PC-3 (cell line): Measurements from ENCODE around the gene SCUBE1. TPM values are rescaled to one million over a fixed set of nuclear protein-coding genes. Genes with fewer than 3 reads are reported as not detected.

ENCODE experiments used
- ATAC-seq: fragments of 200-7000 bp; cut with Tn5 transposase; 2 replicates; pipeline ENCODE4 v1.9.1; 2020; ENCODE audit warnings: mild to moderate bottlenecking, moderate library complexity
- BruUV-seq: library from RNA; stranded (reverse); fragments of 400-500 nt; replicated peaks from 2 replicates; lab custom pipeline; 2021; lab: Mats Ljungman, UMichigan
- CTCF ChIA-PET: fragments of 300-600 bp; sonication (Branson Sonifier 250); formaldehyde crosslinking; loops from one replicate; lab custom pipeline; 2022; ENCODE audit warnings: antibody characterized with exemption; lab: Charles Lee
- POLR2A ChIA-PET: fragments of 300-600 bp; sonication (Branson Sonifier 250); formaldehyde crosslinking; loops from one replicate; lab custom pipeline; 2022; ENCODE audit warnings: antibody characterized with exemption; ENCODE audit not compliant: unreplicated experiment; lab: Charles Lee
- DNase-seq: peaks from one replicate; pipeline ENCODE4 v3.0.0-alpha.2; 2015
- H2AFZ ChIP-seq: fragments of 300-600 bp; sonication (generic); 2 replicates; pipeline ENCODE4 v1.6.0; 2016; ENCODE audit warnings: antibody characterized with exemption, low read length
- H3F3A ChIP-seq: fragments of 300-600 bp; sonication (generic); one replicate; pipeline ENCODE4 v1.6.0; 2017; ENCODE audit warnings: antibody characterized with exemption, low read length, control low read depth, mild to moderate bottlenecking; ENCODE audit not compliant: unreplicated experiment
- H3K27ac ChIP-seq: fragments of 300-600 bp; sonication (generic); 2 replicates; pipeline ENCODE4 v1.5.1; 2016; ENCODE audit warnings: mild to moderate bottlenecking, low read length
- H3K27me3 ChIP-seq: fragments of 300-600 bp; sonication (generic); 2 replicates; pipeline ENCODE4 v1.6.1; 2016; ENCODE audit warnings: low read length, mixed read lengths
- H3K36me3 ChIP-seq: fragments of 300-600 bp; sonication (generic); 2 replicates; pipeline ENCODE4 v1.6.1; 2016; ENCODE audit warnings: low read depth, mixed run types, low read length, mixed read lengths
- H3K4me1 ChIP-seq: fragments of 300-600 bp; sonication (generic); 2 replicates; pipeline ENCODE4 v1.5.1; 2016; ENCODE audit warnings: low read length; ENCODE audit not compliant: insufficient read depth
- H3K4me2 ChIP-seq: fragments of 300-600 bp; sonication (generic); 2 replicates; pipeline ENCODE4 v1.6.0; 2016; ENCODE audit warnings: low read length
- H3K4me3 ChIP-seq: fragments of 300-600 bp; sonication (generic); 2 replicates; pipeline ENCODE4 v1.5.1; 2016; ENCODE audit warnings: mild to moderate bottlenecking, low read length, mixed read lengths
- H3K79me2 ChIP-seq: fragments of 300-600 bp; sonication (generic); 2 replicates; pipeline ENCODE4 v1.6.1; 2017; ENCODE audit warnings: low read length, mixed read lengths
- H3K9ac ChIP-seq: fragments of 300-600 bp; sonication (generic); 2 replicates; pipeline ENCODE4 v1.6.0; 2016; ENCODE audit warnings: mild to moderate bottlenecking, low read length
- H3K9me2 ChIP-seq: fragments of 300-600 bp; sonication (generic); replicated peaks from 2 replicates; pipeline ENCODE4 v1.6.1; 2016; ENCODE audit warnings: mixed run types, low read length, mixed read lengths
- H3K9me3 ChIP-seq: fragments of 300-600 bp; sonication (generic); 2 replicates; pipeline ENCODE4 v1.6.1; 2016; ENCODE audit warnings: low read length, mixed read lengths
- H4K20me1 ChIP-seq: fragments of 300-600 bp; sonication (generic); 2 replicates; pipeline ENCODE4 v1.6.1; 2016; ENCODE audit warnings: low read length, mixed read lengths
- EZH2 ChIP-seq: fragments of 300-600 bp; sonication (generic); IDR thresholded peaks from one replicate; pipeline ENCODE4 v1.6.1; 2017; ENCODE audit warnings: antibody characterized with exemption, mild to moderate bottlenecking, low read length; ENCODE audit not compliant: unreplicated experiment
- EZH2phosphoT487 ChIP-seq: fragments of 300-600 bp; sonication (generic); IDR thresholded peaks from 2 replicates; pipeline ENCODE4 v1.6.1; 2018; ENCODE audit warnings: mild to moderate bottlenecking, antibody characterized with exemption, low read length, borderline replicate concordance
- intact Hi-C: fragments of 100-400 bp; cut with micrococcal nuclease; formaldehyde crosslinking; loops from 2 replicates; pipeline ENCODE4 v1.9.0; 2023
- total RNA-seq: library from RNA; depleted of rRNA; stranded (reverse); fragments of >200 nt; gene quantifications from 2 replicates; pipeline ENCODE4 v1.2.3, GENCODE V29; 2014
- TF ChIP-seq, protein P1 (sequence below): fragments of 300-600 bp; sonication (generic); conservative IDR thresholded peaks from 2 replicates; pipeline ENCODE4 v1.5.1; 2017; ENCODE audit warnings: antibody characterized with exemption, low read depth, mild to moderate bottlenecking, low read length

The SCUBE1 gene
- total RNA-seq, 1 experiment from 2014 or later = not detected

DNA sequence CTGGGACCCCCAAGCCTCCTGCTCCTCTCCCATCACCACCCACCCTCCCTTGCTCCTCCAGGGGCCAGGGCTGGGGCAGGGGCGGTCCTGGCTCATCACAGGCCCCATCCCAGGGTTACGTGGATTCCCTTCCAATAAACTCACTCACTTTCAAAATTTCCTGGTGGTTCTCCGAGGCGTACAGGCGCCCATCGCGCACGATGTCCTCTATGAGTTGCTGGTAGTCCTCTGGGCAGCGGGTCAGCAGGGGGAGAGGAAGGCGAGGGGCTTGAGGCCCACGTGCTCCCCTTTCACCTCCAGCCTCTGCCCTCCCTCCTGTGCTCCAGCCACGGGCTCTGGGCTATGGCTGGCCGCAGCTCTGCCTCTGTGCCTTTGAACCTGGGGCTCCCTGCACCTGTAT is 135.8 kb downstream of the SCUBE1 start:
- no peaks in the 10 kb centered on the region for H3K27me3 ChIP-seq
- no peaks in the 10 kb centered on the region for H3K9me2 ChIP-seq
- H2AFZ ChIP-seq = no peak overlapping the region
- H3F3A ChIP-seq = no peaks in the 10 kb centered on the region
- no peak overlapping the region for H3K4me3 ChIP-seq
- POLR2A ChIA-PET = no interaction called here
- TF ChIP-seq, protein P1, sequence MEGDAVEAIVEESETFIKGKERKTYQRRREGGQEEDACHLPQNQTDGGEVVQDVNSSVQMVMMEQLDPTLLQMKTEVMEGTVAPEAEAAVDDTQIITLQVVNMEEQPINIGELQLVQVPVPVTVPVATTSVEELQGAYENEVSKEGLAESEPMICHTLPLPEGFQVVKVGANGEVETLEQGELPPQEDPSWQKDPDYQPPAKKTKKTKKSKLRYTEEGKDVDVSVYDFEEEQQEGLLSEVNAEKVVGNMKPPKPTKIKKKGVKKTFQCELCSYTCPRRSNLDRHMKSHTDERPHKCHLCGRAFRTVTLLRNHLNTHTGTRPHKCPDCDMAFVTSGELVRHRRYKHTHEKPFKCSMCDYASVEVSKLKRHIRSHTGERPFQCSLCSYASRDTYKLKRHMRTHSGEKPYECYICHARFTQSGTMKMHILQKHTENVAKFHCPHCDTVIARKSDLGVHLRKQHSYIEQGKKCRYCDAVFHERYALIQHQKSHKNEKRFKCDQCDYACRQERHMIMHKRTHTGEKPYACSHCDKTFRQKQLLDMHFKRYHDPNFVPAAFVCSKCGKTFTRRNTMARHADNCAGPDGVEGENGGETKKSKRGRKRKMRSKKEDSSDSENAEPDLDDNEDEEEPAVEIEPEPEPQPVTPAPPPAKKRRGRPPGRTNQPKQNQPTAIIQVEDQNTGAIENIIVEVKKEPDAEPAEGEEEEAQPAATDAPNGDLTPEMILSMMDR = no peak
- TF ChIP-seq EZH2phosphoT487 = no peak
- no peak for TF ChIP-seq EZH2
- no peak overlapping the region for H3K9ac ChIP-seq
- H3K36me3 ChIP-seq = no peaks in the 10 kb centered on the region
- ATAC-seq (no peak), DNase-seq (no peak)
- CTCF ChIA-PET = no interaction called here
- H3K4me1 ChIP-seq = no peaks in the 10 kb centered on the region
- no peaks in the 10 kb centered on the region for H3K9me3 ChIP-seq
- no TSS peak for BruUV-seq
- no peaks in the 10 kb centered on the region for H3K79me2 ChIP-seq
- no peak overlapping the region for H3K4me2 ChIP-seq
- no peak overlapping the region for H3K27ac ChIP-seq
- H4K20me1 ChIP-seq = no peaks in the 10 kb centered on the region
- intact Hi-C loops = no loop called here

DNA sequence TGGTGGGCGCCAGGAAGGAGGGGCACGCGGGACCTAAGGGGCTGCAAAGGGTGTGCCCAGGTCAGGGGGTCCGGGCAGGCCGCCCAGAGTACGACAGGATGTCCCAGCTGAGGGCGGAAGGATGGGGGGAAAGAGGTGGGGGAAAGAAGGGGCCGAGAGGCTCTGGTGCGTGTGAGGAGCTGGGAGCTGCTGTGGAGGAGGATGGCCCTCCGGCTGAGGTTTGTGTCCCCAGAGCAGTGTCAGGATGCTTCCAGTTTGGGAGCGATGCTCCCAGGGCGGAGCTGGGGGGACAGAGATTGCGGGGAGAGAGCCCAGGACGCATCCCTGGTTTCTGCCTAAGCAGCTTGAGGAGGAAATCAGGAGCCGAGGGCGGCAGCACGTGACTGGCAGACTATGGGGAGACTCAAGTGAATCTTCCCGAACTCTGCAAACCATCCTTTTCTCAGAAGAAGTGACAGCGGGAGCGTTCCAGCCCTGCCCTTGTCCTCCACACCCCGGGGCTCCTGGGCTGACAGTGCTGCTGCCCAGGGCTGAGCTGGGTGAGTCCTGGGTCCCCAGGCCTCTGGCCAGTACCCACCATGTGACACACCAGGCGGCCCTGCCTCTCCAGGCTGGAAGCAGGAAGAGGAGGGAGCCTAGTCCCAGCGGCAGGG is 136.5 kb downstream of the SCUBE1 start:
- intact Hi-C loops = no loop called here
- Histone ChIP-seq H3K4me1 (no peaks in the 10 kb centered on the region), H3K4me2 (no peak overlapping the region), H3K79me2 (no peaks in the 10 kb centered on the region), H2AFZ (no peak overlapping the region), H3K27ac (no peak overlapping the region), H3F3A (no peaks in the 10 kb centered on the region), H3K9ac (no peak overlapping the region), H3K9me2 (no peaks in the 10 kb centered on the region), H4K20me1 (no peaks in the 10 kb centered on the region), H3K9me3 (no peaks in the 10 kb centered on the region), H3K36me3 (no peaks in the 10 kb centered on the region), H3K4me3 (no peak overlapping the region), H3K27me3 (no peaks in the 10 kb centered on the region)
- POLR2A ChIA-PET = no interaction called here
- no TSS peak for BruUV-seq
- DNase-seq (no peak), ATAC-seq (no peak)
- CTCF ChIA-PET = no interaction called here
- TF ChIP-seq EZH2phosphoT487 = no peak
- TF ChIP-seq, protein P1 = no peak
- TF ChIP-seq EZH2 = no peak

DNA sequence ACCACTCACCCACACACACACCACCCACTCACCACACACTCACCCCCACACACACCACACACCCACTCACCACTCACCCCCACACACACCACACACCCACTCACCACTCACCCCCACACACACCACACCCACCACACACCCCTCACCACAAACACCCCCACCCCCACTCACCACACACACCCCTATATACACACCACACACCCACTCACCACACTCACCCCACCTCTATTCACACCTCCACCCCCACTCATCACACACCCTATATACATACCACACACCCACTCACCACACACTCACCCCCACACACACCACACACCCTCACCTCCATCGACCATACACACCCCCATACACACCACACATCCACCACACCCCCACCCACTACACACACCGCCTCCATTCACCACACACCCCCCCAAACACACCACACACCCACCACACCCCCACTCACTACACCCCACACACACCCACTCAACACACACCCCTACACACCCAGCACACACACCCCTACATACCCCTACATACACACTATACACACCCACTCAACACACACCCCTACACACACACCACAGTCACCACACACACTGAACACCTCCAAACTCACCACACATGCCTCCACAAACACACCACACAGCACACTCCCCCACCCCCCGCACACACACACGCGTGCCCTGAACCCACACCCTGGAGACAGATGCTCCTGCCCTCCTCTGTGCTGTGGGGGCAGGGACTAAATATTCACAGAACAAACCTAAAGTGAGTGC is 137.2 kb downstream of the SCUBE1 start:
- H3K9ac ChIP-seq = no peak overlapping the region
- POLR2A ChIA-PET = no interaction called here
- BruUV-seq = no TSS peak
- H3K36me3 ChIP-seq = no peaks in the 10 kb centered on the region
- H3K9me2 ChIP-seq = no peaks in the 10 kb centered on the region
- intact Hi-C loops = no loop called here
- CTCF ChIA-PET = no interaction called here
- H3F3A ChIP-seq = no peaks in the 10 kb centered on the region
- no peak overlapping the region for H2AFZ ChIP-seq
- ATAC-seq (no peak), DNase-seq (no peak)
- H3K27me3 ChIP-seq = no peaks in the 10 kb centered on the region
- no peaks in the 10 kb centered on the region for H4K20me1 ChIP-seq
- no peak overlapping the region for H3K27ac ChIP-seq
- no peaks in the 10 kb centered on the region for H3K9me3 ChIP-seq
- H3K4me2 ChIP-seq = no peak overlapping the region
- TF ChIP-seq EZH2 (no peak), EZH2phosphoT487 (no peak)
- TF ChIP-seq, protein P1 = no peak
- no peak overlapping the region for H3K4me3 ChIP-seq
- no peaks in the 10 kb centered on the region for H3K4me1 ChIP-seq
- no peaks in the 10 kb centered on the region for H3K79me2 ChIP-seq
